Fibroblast of mammary gland (primary cell): Measurements from ENCODE around the gene CCN2.
A peak's percentile ranks its signal among the peaks of the same experiment; 100 is the strongest.

Experiments
- DNase-seq: peaks from one replicate; pipeline ENCODE4 v3.0.0-alpha.2; 2010; ENCODE audit warnings: low read depth
- H3K4me3 ChIP-seq: 2 replicates; pipeline ENCODE4 v1.5.1; 2011; ENCODE audit warnings: low read depth, mild to moderate bottlenecking, low read length, moderate library complexity; ENCODE audit not compliant: control insufficient read depth
- TF ChIP-seq, protein P1 (sequence below): conservative IDR thresholded peaks from 2 replicates; pipeline ENCODE4 v1.5.1; 2011; ENCODE audit warnings: low read depth, low read length, inconsistent platforms; ENCODE audit not compliant: control insufficient read depth, insufficient read depth

The CCN2 gene

DNA sequence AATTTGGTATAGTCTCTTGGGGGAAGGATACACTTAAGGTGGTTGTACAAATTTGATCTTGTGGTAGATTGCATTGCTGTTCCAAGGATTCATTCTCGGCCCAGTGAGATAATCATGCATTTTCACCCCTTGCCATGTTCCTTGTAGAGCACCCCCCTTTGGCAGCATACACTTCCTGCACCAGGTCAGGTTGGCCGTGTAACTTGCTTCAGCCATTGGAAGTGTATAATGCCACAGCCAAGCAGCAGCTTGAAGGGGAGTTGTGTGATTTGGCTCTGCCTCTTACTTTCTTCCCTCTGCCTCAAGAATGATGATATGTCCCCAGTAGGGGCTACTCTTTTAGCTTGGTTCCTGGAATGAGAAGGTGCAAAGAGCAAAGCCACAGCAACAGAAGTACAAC, 21.9 kb downstream of the CCN2 start:
- H3K4me3 ChIP-seq: no peak overlapping the region
- TF ChIP-seq, protein P1, sequence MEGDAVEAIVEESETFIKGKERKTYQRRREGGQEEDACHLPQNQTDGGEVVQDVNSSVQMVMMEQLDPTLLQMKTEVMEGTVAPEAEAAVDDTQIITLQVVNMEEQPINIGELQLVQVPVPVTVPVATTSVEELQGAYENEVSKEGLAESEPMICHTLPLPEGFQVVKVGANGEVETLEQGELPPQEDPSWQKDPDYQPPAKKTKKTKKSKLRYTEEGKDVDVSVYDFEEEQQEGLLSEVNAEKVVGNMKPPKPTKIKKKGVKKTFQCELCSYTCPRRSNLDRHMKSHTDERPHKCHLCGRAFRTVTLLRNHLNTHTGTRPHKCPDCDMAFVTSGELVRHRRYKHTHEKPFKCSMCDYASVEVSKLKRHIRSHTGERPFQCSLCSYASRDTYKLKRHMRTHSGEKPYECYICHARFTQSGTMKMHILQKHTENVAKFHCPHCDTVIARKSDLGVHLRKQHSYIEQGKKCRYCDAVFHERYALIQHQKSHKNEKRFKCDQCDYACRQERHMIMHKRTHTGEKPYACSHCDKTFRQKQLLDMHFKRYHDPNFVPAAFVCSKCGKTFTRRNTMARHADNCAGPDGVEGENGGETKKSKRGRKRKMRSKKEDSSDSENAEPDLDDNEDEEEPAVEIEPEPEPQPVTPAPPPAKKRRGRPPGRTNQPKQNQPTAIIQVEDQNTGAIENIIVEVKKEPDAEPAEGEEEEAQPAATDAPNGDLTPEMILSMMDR: no peak
- DNase-seq: no peak

DNA sequence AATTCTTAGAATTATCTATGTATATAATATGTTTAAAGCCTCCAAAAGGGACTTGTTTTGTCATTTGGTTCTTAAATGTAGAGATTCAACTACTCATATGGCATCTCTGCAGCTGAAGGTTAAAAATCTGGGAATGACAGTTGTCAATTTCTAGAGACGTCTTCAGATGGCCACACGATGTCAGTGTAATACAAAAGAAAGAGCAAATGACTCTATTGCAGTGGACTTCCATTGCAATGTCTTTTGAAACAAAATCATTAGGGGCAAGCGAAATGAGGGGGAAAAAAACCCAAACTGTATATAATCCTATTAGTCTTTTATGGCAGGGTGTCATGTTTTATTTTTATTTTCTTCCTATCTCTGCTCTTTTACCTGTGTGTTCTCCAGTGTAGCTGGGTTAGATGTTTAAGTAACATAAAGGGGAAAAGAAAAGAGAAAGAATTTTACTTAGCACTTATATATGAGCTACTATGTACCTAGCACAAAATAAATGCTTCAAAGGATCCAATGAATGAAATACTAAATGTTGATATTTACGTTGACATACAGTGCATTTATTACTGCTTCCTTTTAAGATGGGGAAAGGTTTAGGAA, 26.2 kb downstream of the CCN2 start:
- no peak overlapping the region for H3K4me3 ChIP-seq
- TF ChIP-seq, protein P1: peak; percentile 54
- peak; percentile 67 for DNase-seq

DNA sequence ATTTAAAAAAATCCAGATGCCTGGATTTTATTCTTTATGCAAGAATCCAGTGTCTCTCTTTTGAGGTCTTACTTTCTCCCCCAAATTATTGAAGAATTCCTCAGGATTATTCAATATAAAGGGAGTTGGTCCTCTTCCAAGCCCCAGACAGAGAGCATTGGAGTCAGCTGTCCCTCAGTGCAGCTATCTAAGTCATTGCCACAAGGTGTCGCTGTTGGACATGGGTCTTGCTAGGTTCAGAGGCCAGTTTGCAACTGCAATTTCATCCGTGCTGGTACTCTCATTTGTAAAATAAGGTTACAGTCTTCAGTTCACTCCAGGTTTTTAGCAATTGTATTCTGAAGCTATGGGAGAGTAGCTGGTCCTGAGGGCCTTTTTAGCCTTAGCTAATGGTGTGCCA, 27.8 kb downstream of the CCN2 start:
- peak; percentile 86 for DNase-seq
- TF ChIP-seq, protein P1: peak; percentile 85
- no peak overlapping the region for H3K4me3 ChIP-seq

DNA sequence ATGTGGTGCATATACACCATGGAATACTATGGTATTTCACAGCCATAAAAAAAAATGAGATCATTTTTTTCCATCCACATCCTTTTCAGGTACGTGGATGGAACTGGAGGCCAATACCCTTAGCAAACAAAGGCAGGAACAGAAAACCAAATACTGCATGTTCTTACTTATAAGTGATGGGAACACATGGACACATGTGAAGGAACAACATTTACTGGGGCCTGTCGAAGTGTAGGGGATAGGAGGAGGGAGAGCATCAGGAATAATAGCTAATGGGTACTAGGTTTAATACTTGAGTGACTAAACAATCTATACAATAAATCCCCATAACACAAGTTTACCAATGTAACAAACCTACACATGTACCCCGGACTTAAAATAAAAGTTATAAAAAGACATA, 30.5 kb downstream of the CCN2 start:
- TF ChIP-seq, protein P1: no peak
- DNase-seq: no peak
- H3K4me3 ChIP-seq: no peak overlapping the region

DNA sequence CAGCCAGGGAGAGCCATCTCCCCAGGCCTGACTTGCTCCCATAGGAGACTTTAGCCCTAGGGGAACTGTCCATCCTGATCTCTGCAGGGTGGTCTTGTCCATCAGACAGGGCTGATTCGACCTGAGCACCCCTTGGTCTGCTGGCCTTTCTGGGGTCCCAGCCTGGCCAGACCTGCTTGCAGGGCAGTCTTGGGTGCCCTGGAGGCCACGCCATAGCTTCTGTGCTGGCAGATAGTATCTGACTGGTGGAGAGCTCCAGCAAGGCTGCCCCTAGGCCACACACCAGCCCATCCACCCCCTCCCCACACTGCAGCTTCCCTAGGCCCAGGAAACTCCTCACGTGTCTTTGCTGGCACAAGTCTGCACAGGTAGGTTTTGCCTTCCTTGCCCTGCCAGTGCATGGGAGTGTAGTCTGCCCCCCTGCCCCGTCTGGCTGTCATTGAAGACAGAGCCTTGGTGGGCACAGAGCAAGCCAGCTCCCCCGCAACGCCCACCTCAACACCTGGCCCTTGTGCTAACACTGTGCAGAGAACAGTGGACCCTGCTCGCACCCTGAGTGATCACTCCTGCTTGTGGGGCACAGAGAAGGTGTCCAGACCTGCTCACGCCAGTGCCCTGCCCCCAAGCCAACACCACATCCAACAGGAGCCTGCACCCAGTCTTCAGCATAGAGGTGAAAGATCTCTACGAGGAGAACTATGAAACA, 32.4 kb downstream of the CCN2 start:
- TF ChIP-seq, protein P1: no peak
- no peak for DNase-seq
- H3K4me3 ChIP-seq: no peak overlapping the region

DNA sequence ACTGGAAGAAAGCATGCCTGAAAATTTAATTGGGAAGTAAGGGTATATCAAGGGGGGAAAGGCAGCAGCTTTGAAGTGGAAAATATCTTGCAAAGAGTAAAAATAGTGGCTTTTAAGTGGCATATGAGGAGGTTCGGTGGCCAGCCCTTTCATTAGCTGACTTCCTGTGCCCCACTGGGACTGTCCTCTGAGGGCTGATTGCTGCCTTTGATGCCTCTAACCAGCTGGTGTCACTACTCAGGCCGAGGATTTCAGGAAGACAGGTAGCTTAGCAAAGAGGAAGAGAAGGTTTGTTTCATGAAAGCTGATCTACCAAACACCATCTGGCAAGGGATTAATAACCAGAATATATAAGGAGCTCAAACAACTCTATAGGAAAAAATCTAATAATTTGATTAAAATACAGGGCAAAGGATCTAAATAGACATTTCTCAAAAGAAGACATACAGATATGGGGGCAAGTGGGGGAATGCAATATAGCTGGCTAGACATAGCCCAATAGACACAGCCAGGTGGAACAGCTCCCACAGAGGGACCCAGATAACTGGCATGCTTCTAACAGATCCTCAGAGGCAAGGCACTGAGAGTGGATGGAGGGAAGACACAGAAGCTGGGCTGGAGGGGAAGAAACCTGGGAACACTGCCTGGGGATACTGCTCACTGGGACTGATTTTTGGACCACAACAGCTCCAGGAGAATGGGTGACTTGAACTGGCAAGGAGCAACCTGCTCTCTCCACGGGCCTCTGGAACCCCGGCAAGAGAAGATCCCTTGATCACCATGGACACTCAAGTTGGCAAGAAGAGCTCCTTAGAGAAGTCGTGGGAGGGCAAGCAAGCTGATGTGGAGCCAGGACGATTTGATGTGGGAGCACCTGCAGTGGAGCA, 33.2 kb downstream of the CCN2 start:
- TF ChIP-seq, protein P1: no peak
- DNase-seq: no peak
- no peak overlapping the region for H3K4me3 ChIP-seq
